ENCODE measurements around the gene TRMT61B.

GRCh38 chr2:28901202-28901601 lies 31.1 kb upstream of the TRMT61B start:
- no peak for TF ChIP-seq SP1 (IDR thresholded peaks at IDR 0.05; ENCODE audit: low read depth, low read length)
- no peak for TF ChIP-seq CTCF (IDR thresholded peaks at IDR 0.05 in 2 of 3, conservative IDR thresholded peaks at IDR 0.05 in 1 of 3; ENCODE audit: control insufficient read depth in 2 of 3, extremely low read depth in 1 of 3, insufficient read depth in 1 of 3, low read depth in 3 of 3, low read length in 3 of 3)
- TF ChIP-seq BRCA1 (IDR thresholded peaks at IDR 0.05; ENCODE audit: low read depth, low read length): no peak
- no peak for TF ChIP-seq KAT2A (conservative IDR thresholded peaks at IDR 0.05; ENCODE audit: control insufficient read depth, low read depth, low read length)
- TF ChIP-seq POLR2A (IDR thresholded peaks at IDR 0.05; ENCODE audit: low read depth, low read length): no peak

Data from GM12878 (cell line).